Tibial artery (tissue), 4 donors: Measurements from ENCODE around the gene RALY.

Source experiments
- DNase-seq, 2 donors: peaks; one replicate each; pipeline ENCODE4 v3.0.0-alpha.2; 2019
- H3K27ac ChIP-seq, 2 donors: fragments of 200-600 bp; sonication (generic) in 1 of 2; 1 replicate in 1 of 2; 2 replicates in 1 of 2; pipeline ENCODE4 v1.5.1; 2018 to 2019; ENCODE audit warnings: mild to moderate bottlenecking in 1 of 2
- H3K27me3 ChIP-seq, 2 donors: fragments of 200-600 bp; sonication (generic) in 1 of 2; one replicate each; pipeline versions ENCODE4 v1.5.1 to v1.6.0; 2016 to 2019
- H3K36me3 ChIP-seq, 3 donors: fragments of 200-600 bp; sonication (generic) in 2 of 3; one replicate each; pipeline ENCODE4 v1.5.1; 2016 to 2019; ENCODE audit warnings: mild to moderate bottlenecking in 2 of 3
- H3K4me1 ChIP-seq, 4 donors: fragments of 200-600 bp; sonication (generic) in 2 of 4; 1 replicate in 3 of 4; 2 replicates in 1 of 4; pipeline ENCODE4 v1.5.1; 2016 to 2019
- H3K4me3 ChIP-seq, 2 donors: fragments of 200-600 bp; sonication (generic) in 1 of 2; 1 replicate in 1 of 2; 2 replicates in 1 of 2; pipeline ENCODE4 v1.5.1; 2018 to 2019; ENCODE audit warnings: mild to moderate bottlenecking in 2 of 2
- H3K9me3 ChIP-seq, 3 donors: fragments of 200-600 bp; sonication (generic) in 1 of 3; one replicate each; pipeline ENCODE4 v1.5.1; 2016 to 2019
- CTCF ChIP-seq, 2 experiments: fragments of 200-600 bp in 1 of 2; fragments of 450-650 bp in 1 of 2; IDR thresholded peaks; one replicate each; pipeline ENCODE4 v1.5.1; 2017 to 2019; ENCODE audit warnings: antibody characterized with exemption in 2 of 2, mild to moderate bottlenecking in 1 of 2, moderate library complexity in 1 of 2
- intact Hi-C: fragments of 100-400 bp; cut with DNase I; formaldehyde crosslinking; loops from one replicate; pipeline ENCODE4 v1.15.0; 2023; ENCODE audit warnings: low total_unique reads

Gene RALY

GRCh38 chr20:33994222-33994913, 657 bp downstream of the RALY start:
- Histone ChIP-seq H3K4me3 (peak overlapping the region; percentile 96 to 99), H3K36me3 (no peaks in the 10 kb centered on the region), H3K27me3 (no peaks in the 10 kb centered on the region), H3K4me1 (peaks cover 0 to 67% (median 50%) of the 10 kb centered on the region in 4 donors), H3K9me3 (no peaks in the 10 kb centered on the region), H3K27ac (peak overlapping the region; percentile 98 to 99)
- no peak for TF ChIP-seq CTCF (IDR thresholded peaks at IDR 0.05)
- DNase-seq = peak; percentile 86 to 93
- intact Hi-C loops = loop anchor here (10.0 kb wide), 2 partner anchors 120 to 180 kb away; partner anchors contain the start of genes CHMP4B and EIF2S2

GRCh38 chr20:33995053-33995831, 1.5 kb downstream of the RALY start:
- Histone ChIP-seq H3K27me3 (no peaks in the 10 kb centered on the region), H3K27ac (peak overlapping the region; percentile 98 to 99), H3K36me3 (no peaks in the 10 kb centered on the region), H3K9me3 (no peaks in the 10 kb centered on the region), H3K4me1 (peaks cover 0 to 76% (median 58%) of the 10 kb centered on the region in 4 donors), H3K4me3 (peak overlapping the region; percentile 96 to 99)
- intact Hi-C loops = loop anchor here (10.0 kb wide), 2 partner anchors 120 to 180 kb away; partner anchors contain the start of genes CHMP4B and EIF2S2
- no peak for DNase-seq
- no peak for TF ChIP-seq CTCF (IDR thresholded peaks at IDR 0.05)

GRCh38 chr20:33999025-33999649, 5.4 kb downstream of the RALY start:
- no peaks in the 10 kb centered on the region for H3K36me3 ChIP-seq
- no peaks in the 10 kb centered on the region for H3K27me3 ChIP-seq
- no peak overlapping the region for H3K4me3 ChIP-seq
- H3K4me1 ChIP-seq = peaks cover 0 to 82% (median 53%) of the 10 kb centered on the region in 4 donors
- no peak for TF ChIP-seq CTCF (IDR thresholded peaks at IDR 0.05)
- H3K9me3 ChIP-seq = no peaks in the 10 kb centered on the region
- DNase-seq = no peak
- intact Hi-C loops = loop anchor here (10.0 kb wide), 2 partner anchors 116 to 184 kb away; partner anchors contain the start of genes CHMP4B and EIF2S2
- no peak overlapping the region for H3K27ac ChIP-seq

GRCh38 chr20:34001378-34001777, 7.7 kb downstream of the RALY start:
- no peak overlapping the region for H3K27ac ChIP-seq
- H3K4me1 ChIP-seq = peaks cover 0 to 69% (median 38%) of the 10 kb centered on the region in 4 donors
- TF ChIP-seq CTCF (IDR thresholded peaks at IDR 0.05) = no peak
- intact Hi-C loops = no loop called here
- H3K27me3 ChIP-seq = no peaks in the 10 kb centered on the region
- H3K4me3 ChIP-seq = no peak overlapping the region
- no peaks in the 10 kb centered on the region for H3K9me3 ChIP-seq
- H3K36me3 ChIP-seq = no peaks in the 10 kb centered on the region
- DNase-seq = no peak

- no peak for DNase-seq
- Histone ChIP-seq H3K36me3 (no peaks in the 10 kb centered on the region), H3K9me3 (no peaks in the 10 kb centered on the region), H3K4me3 (no peak overlapping the region), H3K4me1 (peaks cover 0 to 63% (median 22%) of the 10 kb centered on the region in 4 donors), H3K27me3 (no peaks in the 10 kb centered on the region), H3K27ac (no peak overlapping the region)
- TF ChIP-seq CTCF (IDR thresholded peaks at IDR 0.05) = no peak
- intact Hi-C loops = no loop called here
These were observed 10.5 kb downstream of the RALY start for GRCh38 chr20:34004227-34004626.
